Iris pigment epithelial cell (primary cell): ENCODE data around the gene KCNQ1OT1.

Experiments
- DNase-seq: peaks from one replicate; pipeline ENCODE4 v3.0.0-alpha.2; 2011; ENCODE audit warnings: low read depth

Gene KCNQ1OT1

DNA sequence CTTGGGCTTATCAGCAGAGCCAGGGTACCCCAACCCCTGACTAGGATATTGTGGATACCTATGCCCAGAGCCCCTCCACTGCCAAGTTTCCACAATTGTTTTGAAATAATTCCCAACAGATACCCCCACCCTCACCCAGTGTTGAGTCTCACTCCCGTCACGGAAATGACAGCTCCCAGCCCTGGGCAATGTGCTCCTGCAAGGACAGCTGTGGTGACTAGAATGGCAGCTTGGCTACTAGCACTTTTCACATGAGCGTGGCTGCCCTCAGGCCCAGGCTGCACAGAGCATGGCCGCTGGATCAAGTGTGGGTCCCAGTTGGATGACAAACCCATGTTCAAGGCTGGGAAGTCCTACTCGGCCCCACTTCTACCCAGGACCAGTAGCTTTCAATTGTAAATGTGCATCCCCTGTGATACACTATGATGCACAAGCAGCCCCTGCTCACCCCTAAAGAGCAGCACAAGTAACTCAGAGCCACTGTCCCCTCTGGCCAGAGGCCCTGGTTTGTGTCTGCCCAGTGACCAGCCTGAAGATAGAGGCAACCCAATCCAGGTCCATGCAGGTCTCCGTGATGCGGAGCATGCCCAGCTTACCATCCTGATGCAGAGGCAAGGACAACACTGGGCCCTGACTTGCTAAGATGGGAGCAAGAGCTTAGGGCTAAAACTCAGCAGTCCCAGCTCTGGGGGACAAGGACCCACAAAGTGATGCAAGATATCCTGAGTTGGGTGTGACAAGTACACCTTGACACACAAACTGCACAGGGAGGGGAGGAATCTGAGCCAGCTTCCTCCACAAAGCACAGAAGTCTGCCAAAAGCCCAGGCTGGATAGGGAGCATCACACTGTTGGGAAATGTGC, 13.2 kb downstream of the KCNQ1OT1 start:
- DNase-seq: no peak

DNA sequence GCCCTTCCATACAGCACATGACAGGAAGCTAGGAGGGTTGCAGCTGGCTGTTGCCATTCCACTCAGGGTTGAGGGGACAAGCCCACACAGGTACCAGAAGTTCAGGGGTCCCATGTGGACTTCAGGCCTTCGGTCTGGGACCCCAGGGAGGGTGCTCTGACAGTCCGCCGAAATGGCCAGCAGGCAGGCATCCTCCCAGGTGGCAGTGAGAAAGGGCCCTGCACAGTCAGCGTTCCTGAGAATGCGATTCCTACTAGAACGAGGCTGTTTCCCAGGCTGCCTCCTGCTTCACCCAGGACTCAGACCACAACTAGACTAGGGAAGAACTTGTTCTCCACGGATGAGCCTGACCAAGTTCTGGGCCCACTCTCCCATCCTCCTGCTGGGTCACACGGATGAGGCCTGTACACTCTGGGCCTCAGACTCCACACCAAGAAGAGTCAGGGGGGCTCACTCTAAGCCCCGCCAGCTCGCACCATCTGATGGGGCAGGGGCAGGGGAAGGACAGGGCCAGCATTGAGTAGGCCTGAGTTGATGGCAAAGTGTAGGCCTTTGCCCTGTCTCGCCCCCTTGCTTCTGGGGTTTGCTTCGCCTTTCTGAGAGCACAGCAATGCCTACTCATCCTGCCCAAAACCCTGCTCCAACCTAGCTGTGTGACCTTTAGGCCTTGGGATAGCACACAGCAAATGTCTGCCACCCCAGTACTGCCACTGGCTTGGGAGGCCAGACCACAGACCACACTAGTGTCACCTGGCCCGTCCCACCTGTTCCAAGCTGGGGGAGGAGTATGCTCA, 14.0 kb downstream of the KCNQ1OT1 start:
- DNase-seq: no peak

GRCh38 chr11:2685051-2685450, 14.7 kb downstream of the KCNQ1OT1 start:
- no peak for DNase-seq

DNA sequence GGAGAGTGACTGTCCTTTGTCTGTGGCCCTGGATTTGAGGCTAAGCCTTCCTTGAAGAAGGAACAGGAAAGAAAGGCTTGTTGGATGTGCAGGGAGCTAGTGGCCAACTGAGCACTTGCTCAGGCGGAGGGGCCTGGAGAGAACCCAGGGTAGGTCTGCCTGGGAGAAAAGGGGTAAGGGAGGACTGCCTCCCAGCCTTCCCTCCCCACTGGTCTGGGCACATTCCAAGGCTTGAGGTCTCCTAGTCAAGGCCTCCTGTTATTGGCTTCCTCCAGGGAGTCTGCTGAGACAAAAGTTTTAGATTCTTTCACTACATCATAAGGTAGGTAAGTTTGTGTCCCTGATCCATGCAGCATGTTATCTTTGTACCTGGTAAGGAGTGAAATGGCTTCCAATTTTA, 15.2 kb downstream of the KCNQ1OT1 start:
- no peak for DNase-seq

DNA sequence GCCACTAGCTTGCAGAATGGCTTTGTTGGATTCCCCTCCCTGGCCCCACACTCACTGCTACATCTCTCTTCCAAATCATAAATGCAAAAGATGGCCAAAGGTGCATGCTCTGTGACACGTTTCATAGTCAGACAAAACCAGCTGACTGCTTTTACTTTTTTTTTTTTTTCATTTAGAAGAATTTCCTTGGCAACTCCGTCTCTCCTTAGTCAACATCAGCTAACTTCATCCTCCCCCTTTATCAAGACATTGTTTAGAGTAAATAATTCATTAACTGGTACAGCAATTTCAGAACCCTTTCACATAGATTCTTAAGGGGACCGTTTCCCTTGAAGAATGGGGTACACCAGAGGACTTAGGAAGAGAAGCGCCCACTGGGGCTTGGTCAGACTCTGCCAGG, 16.0 kb downstream of the KCNQ1OT1 start:
- DNase-seq: no peak

- no peak for DNase-seq
Measured at GRCh38 chr11:2681408-2682145, 18.2 kb downstream of the KCNQ1OT1 start.

- DNase-seq: no peak
Measured at GRCh38 chr11:2679011-2679676, 20.6 kb downstream of the KCNQ1OT1 start.

- no peak for DNase-seq
Measured at GRCh38 chr11:2678396-2678795, 21.4 kb downstream of the KCNQ1OT1 start.

DNA sequence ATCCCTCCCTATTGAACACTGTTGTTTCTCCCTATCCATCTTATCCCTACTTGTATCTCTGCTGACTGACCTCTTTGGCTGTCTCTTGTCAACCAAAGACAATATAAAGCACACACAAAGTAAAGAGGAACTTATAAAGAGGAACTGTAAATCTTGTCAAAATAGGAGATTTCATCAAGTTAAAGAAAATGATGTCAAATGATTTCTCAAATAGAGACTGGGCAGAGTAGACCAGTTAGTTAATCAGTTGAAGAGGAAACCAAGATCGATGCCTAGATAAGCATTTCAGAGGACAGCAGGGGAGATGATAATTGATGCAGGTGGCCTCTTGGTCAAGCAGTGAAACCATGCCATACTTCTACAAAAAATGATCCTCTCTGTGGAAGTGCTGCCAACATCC, 22.7 kb downstream of the KCNQ1OT1 start:
- no peak for DNase-seq

GRCh38 chr11:2675540-2675939, 24.3 kb downstream of the KCNQ1OT1 start:
- no peak for DNase-seq

GRCh38 chr11:2674658-2675131, 25.1 kb downstream of the KCNQ1OT1 start:
- DNase-seq: no peak

GRCh38 chr11:2673871-2674471, 25.8 kb downstream of the KCNQ1OT1 start:
- DNase-seq: no peak

DNA sequence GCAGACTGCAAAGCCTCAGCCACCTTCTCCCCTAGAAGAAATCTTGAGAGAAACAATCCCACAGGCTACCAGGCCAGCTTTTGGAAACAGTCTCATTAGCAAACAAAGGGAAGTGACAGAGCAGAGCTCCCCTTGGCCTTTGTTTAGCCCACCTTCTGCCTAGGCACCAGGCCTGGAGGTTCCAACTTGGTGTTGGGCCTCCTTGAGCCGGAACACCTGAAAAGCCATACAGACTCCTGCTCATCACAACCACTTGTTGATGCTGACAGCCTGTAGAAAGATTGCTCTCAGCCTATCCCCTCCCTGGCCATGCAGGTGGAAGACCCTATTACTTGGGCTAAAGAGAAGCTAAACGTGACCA, 26.6 kb downstream of the KCNQ1OT1 start:
- no peak for DNase-seq

GRCh38 chr11:2672553-2673249, 27.1 kb downstream of the KCNQ1OT1 start:
- no peak for DNase-seq

DNA sequence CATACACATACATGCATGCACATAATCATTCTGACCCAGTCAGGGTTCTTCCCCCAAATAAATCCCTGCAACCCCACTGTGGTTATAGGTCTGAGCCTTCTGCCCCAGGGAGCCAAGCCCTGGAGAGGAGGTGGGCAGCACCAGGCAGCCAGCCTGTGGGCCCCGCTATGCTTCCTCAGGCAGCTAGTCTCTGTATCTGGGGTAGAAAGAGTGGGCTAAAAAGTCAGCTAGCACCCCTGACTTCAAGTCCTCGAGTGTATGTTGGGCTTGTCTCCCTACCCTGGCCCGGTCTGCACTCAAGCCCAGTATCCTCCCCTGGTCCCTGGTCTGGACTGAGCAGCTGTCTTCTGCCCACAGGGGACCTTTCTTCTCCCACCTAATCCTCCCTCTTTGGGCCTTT, 28.0 kb downstream of the KCNQ1OT1 start:
- DNase-seq: no peak

- no peak for DNase-seq
Measured at GRCh38 chr11:2670541-2671100, 29.2 kb downstream of the KCNQ1OT1 start.

- DNase-seq: no peak
Measured at GRCh38 chr11:2669634-2670469, 29.9 kb downstream of the KCNQ1OT1 start.

- no peak for DNase-seq
Measured at GRCh38 chr11:2668876-2669275, 30.9 kb downstream of the KCNQ1OT1 start.

DNA sequence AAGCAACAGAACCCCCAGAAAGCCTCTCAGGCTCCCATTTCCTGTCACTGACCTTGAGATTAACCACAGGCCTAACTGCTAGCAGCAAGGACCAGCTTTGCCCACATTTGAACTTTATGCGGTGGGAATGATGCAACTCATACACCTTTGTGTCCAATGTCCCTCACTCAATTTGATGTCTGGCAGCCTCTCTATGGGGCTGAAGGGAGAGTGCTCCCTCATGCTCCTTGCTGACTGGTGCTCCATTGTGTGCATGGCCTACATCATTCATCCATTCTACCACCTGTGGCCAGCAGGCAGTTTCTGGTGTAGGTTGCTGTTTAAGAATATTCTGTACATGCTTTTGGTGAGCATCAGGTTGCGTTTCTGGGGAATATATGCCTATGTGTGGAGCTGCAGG, 31.9 kb downstream of the KCNQ1OT1 start:
- no peak for DNase-seq
